Osteocyte (in vitro differentiated cells): ENCODE data around the gene CLEC3A. TPM values are rescaled to one million over a fixed set of nuclear protein-coding genes. Genes with fewer than 3 reads are reported as not detected.

Source experiments
- DNase-seq: peaks from one replicate; pipeline ENCODE4 v3.0.0; 2021; ENCODE audit warnings: mixed read lengths; ENCODE audit not compliant: unreplicated experiment; ENCODE audit errors: extremely low spot score
- H3K27ac Mint-ChIP-seq: one replicate; pipeline ENCODE4 v1.8.0; 2021; ENCODE audit warnings: mild to moderate bottlenecking, mixed read lengths; ENCODE audit not compliant: unreplicated experiment
- H3K27me3 Mint-ChIP-seq: one replicate; pipeline ENCODE4 v1.8.0; 2021; ENCODE audit warnings: mixed read lengths; ENCODE audit not compliant: unreplicated experiment
- H3K36me3 Mint-ChIP-seq: one replicate; pipeline ENCODE4 v1.8.0; 2021; ENCODE audit warnings: mixed read lengths; ENCODE audit not compliant: unreplicated experiment
- H3K4me1 Mint-ChIP-seq: one replicate; pipeline ENCODE4 v1.8.0; 2021; ENCODE audit warnings: mixed read lengths; ENCODE audit not compliant: unreplicated experiment
- H3K4me3 Mint-ChIP-seq: one replicate; pipeline ENCODE4 v1.8.0; 2021; ENCODE audit warnings: mild to moderate bottlenecking, moderate library complexity, mixed read lengths; ENCODE audit not compliant: unreplicated experiment
- H3K9me3 Mint-ChIP-seq: one replicate; pipeline ENCODE4 v1.8.0; 2021; ENCODE audit warnings: mixed read lengths; ENCODE audit not compliant: unreplicated experiment
- total RNA-seq: library from RNA; stranded (reverse); gene quantifications from 2 replicates; pipeline ENCODE4 v1.2.1, GENCODE V29; 2021
- TF ChIP-seq, protein P1 (sequence below): fragments of 200-600 bp; sonication (generic); IDR thresholded peaks from 2 replicates; pipeline ENCODE4 v1.5.0; 2021; ENCODE audit warnings: antibody characterized with exemption, mild to moderate bottlenecking, moderate library complexity

The CLEC3A gene
- total RNA-seq, 1 donor from 2014 or later: not detected

DNA sequence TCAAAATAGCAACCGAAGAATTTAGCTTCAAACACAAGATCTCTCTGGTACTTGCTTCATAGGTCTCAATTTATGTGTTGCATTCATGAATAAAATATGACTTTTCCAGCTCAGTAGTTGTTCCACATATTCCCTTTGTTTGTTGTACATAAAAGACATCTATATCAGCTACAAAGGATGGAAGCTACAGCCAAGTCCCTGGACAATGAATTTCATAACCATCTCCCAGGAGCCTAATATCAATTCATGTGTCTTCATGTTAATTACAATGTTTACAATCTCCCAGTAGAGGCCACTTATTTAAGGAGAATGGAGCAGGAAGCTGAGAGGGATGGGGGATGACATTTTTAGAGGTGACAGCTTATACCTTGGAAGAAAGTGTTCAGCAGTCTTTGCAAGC lies 3.3 kb downstream of the CLEC3A start:
- H3K9me3 Mint-ChIP-seq: peaks cover 7% of the 10 kb centered on the region
- H3K4me1 Mint-ChIP-seq: no peaks in the 10 kb centered on the region
- no peaks in the 10 kb centered on the region for H3K36me3 Mint-ChIP-seq
- H3K27me3 Mint-ChIP-seq: no peaks in the 10 kb centered on the region
- H3K27ac Mint-ChIP-seq: no peak overlapping the region
- no peak overlapping the region for H3K4me3 Mint-ChIP-seq
- TF ChIP-seq, protein P1, sequence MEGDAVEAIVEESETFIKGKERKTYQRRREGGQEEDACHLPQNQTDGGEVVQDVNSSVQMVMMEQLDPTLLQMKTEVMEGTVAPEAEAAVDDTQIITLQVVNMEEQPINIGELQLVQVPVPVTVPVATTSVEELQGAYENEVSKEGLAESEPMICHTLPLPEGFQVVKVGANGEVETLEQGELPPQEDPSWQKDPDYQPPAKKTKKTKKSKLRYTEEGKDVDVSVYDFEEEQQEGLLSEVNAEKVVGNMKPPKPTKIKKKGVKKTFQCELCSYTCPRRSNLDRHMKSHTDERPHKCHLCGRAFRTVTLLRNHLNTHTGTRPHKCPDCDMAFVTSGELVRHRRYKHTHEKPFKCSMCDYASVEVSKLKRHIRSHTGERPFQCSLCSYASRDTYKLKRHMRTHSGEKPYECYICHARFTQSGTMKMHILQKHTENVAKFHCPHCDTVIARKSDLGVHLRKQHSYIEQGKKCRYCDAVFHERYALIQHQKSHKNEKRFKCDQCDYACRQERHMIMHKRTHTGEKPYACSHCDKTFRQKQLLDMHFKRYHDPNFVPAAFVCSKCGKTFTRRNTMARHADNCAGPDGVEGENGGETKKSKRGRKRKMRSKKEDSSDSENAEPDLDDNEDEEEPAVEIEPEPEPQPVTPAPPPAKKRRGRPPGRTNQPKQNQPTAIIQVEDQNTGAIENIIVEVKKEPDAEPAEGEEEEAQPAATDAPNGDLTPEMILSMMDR: no peak
- no peak for DNase-seq

DNA sequence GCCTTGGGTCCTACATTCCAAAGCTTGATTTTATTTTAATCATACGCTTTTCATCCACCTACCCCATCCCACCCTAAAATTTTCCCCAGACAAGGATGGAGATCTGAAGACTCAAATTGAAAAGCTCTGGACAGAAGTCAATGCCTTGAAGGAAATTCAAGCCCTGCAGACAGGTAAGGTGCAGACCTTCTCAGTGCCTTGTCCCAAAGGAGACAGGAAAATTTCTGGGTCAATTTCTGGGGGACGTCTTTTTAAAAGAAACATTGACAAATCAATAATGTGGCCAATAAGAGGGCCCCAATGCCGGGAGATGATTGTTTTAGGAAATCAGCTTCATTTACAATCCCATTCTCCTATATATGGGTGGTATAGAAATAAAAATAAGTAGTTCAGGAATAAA lies 5.7 kb downstream of the CLEC3A start:
- Mint-ChIP-seq H3K27ac (no peak overlapping the region), H3K4me3 (no peak overlapping the region), H3K36me3 (no peaks in the 10 kb centered on the region), H3K4me1 (no peaks in the 10 kb centered on the region), H3K27me3 (no peaks in the 10 kb centered on the region), H3K9me3 (peaks cover 7% of the 10 kb centered on the region)
- TF ChIP-seq, protein P1: no peak
- no peak for DNase-seq

DNA sequence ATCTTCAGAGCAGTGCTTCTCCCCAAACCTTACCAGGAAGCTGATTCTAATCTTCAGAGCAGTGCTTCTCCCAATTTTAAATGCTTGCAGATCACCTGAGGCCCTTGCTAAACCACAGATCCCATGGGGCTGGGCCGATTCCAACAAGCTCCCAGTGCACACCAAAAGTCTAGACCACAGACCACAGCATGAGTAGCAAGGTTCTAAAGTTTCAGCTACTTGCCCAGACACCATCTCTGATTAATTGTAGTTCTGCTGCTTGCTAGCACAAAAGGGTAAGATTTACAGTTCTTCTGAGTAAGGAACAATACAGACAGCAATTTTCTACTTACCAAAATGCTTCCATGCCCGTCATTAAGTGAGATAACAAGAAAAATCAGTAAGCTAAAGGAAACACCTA lies 12.2 kb downstream of the CLEC3A start:
- Mint-ChIP-seq H3K27me3 (no peaks in the 10 kb centered on the region), H3K4me1 (no peaks in the 10 kb centered on the region), H3K9me3 (peaks cover 4% of the 10 kb centered on the region), H3K4me3 (no peak overlapping the region), H3K27ac (no peak overlapping the region), H3K36me3 (no peaks in the 10 kb centered on the region)
- TF ChIP-seq, protein P1: no peak
- DNase-seq: no peak

DNA sequence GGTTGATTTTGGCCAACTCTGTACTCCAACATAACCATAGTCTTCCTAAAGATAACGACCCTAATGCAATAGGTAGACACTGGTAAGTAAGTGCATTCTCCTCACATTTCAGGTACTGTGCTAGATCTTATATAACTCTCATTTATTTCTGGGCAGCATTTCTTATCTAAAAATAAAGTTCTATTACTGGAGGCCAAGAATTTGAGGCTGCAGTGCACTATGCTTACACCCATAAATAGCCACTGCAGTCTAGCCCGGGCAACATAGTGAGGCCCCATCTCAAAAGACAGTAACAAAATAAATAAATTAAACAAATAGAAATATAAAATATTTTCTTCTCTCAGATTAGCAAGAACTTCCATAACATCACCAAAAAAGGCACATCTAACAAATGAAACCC lies 12.7 kb downstream of the CLEC3A start:
- H3K9me3 Mint-ChIP-seq: peaks cover 4% of the 10 kb centered on the region
- DNase-seq: no peak
- no peak overlapping the region for H3K4me3 Mint-ChIP-seq
- H3K27me3 Mint-ChIP-seq: no peaks in the 10 kb centered on the region
- H3K27ac Mint-ChIP-seq: no peak overlapping the region
- no peaks in the 10 kb centered on the region for H3K4me1 Mint-ChIP-seq
- TF ChIP-seq, protein P1: no peak
- H3K36me3 Mint-ChIP-seq: no peaks in the 10 kb centered on the region

- Mint-ChIP-seq H3K27ac (no peak overlapping the region), H3K4me1 (no peaks in the 10 kb centered on the region), H3K27me3 (no peaks in the 10 kb centered on the region), H3K4me3 (no peak overlapping the region), H3K9me3 (no peaks in the 10 kb centered on the region), H3K36me3 (no peaks in the 10 kb centered on the region)
- DNase-seq: no peak
- TF ChIP-seq, protein P1: no peak
Measured at GRCh38 chr16:78040396-78040795, 18.0 kb downstream of the CLEC3A start.
